OCI-LY7 (cell line): Measurements from ENCODE around the gene TTC39A. TPM values are rescaled to one million over a fixed set of nuclear protein-coding genes. Genes with fewer than 3 reads are reported as not detected.

Source experiments
- BruUV-seq: library from RNA; stranded (reverse); fragments of 400-500 nt; replicated peaks from 2 replicates; lab custom pipeline; 2021; lab: Mats Ljungman, UMichigan
- CTCF ChIA-PET: fragments of 300-600 bp; sonication (Branson Sonifier 250); formaldehyde crosslinking; loops from one replicate; lab custom pipeline; 2022; ENCODE audit warnings: antibody characterized with exemption; ENCODE audit not compliant: unreplicated experiment; lab: Charles Lee
- POLR2A ChIA-PET: fragments of 300-600 bp; sonication (Branson Sonifier 250); formaldehyde crosslinking; loops from one replicate; lab custom pipeline; 2022; ENCODE audit warnings: antibody characterized with exemption; lab: Charles Lee
- DNase-seq: peaks from one replicate; pipeline ENCODE4 v3.0.0-alpha.2; 2015; ENCODE audit warnings: low spot score
- H2AFZ ChIP-seq: fragments of 200-600 bp; sonication (generic), shearing (Covaris generic); 2 replicates; pipeline ENCODE4 v1.6.1; 2014; ENCODE audit warnings: mild to moderate bottlenecking, antibody characterized with exemption, low read length, moderate library complexity
- H3K27ac ChIP-seq: fragments of 200-600 bp; sonication (generic); 2 replicates; pipeline ENCODE4 v1.5.1; 2014; ENCODE audit warnings: mixed run types, low read depth, mild to moderate bottlenecking, moderate library complexity, low read length, inconsistent platforms; ENCODE audit not compliant: poor library complexity, severe bottlenecking
- H3K36me3 ChIP-seq: fragments of 200-600 bp; sonication (generic); 2 replicates; pipeline ENCODE4 v1.6.1; 2014; ENCODE audit warnings: mild to moderate bottlenecking, antibody characterized with exemption, low read length, moderate library complexity, mixed read lengths; ENCODE audit not compliant: insufficient read depth
- H3K4me1 ChIP-seq: fragments of 200-600 bp; sonication (generic); 2 replicates; pipeline ENCODE4 v1.5.1; 2014; ENCODE audit warnings: mild to moderate bottlenecking, low read length; ENCODE audit not compliant: insufficient read depth, poor library complexity, severe bottlenecking
- H3K4me2 ChIP-seq: fragments of 200-600 bp; sonication (generic); 2 replicates; pipeline ENCODE4 v1.6.1; 2014; ENCODE audit warnings: mild to moderate bottlenecking, low read length
- H3K4me3 ChIP-seq: fragments of 200-600 bp; sonication (generic); 2 replicates; pipeline ENCODE4 v1.5.1; 2014; ENCODE audit warnings: mild to moderate bottlenecking, low read depth, low read length; ENCODE audit not compliant: poor library complexity, severe bottlenecking
- H3K79me2 ChIP-seq: fragments of 200-600 bp; sonication (generic); 2 replicates; pipeline ENCODE4 v1.6.1; 2016; ENCODE audit warnings: low read depth, mild to moderate bottlenecking, low read length, moderate library complexity, mixed read lengths; ENCODE audit not compliant: insufficient read depth
- H3K9me2 ChIP-seq: fragments of 200-600 bp; sonication (generic); 2 replicates; pipeline ENCODE4 v1.6.1; 2016; ENCODE audit warnings: mild to moderate bottlenecking, low read length, mixed read lengths; ENCODE audit not compliant: insufficient read depth
- H3K9me3 ChIP-seq: fragments of 200-600 bp; sonication (generic); 2 replicates; pipeline ENCODE4 v1.6.1; 2014; ENCODE audit warnings: mild to moderate bottlenecking, mixed run types, low read length, mixed read lengths
- H4K20me1 ChIP-seq: fragments of 200-600 bp; sonication (generic); 2 replicates; pipeline ENCODE4 v1.6.1; 2014; ENCODE audit warnings: mild to moderate bottlenecking, antibody characterized with exemption, low read length, moderate library complexity, mixed read lengths; ENCODE audit not compliant: insufficient read depth
- EZH2phosphoT487 ChIP-seq: fragments of 200-600 bp; sonication (generic); IDR thresholded peaks from 2 replicates; pipeline ENCODE4 v1.6.1; 2018; ENCODE audit warnings: low read depth, borderline replicate concordance, mild to moderate bottlenecking, mixed run types, antibody characterized with exemption, low read length, moderate library complexity, mixed read lengths
- intact Hi-C: fragments of 100-400 bp; cut with micrococcal nuclease; formaldehyde crosslinking; loops from one replicate; pipeline ENCODE4 v1.10.0; 2022; ENCODE audit not compliant: unreplicated experiment
- total RNA-seq, 2 experiments: library from RNA; depleted of rRNA in 1 of 2; stranded (reverse); fragments of >200 nt in 1 of 2; shearing (Covaris generic) in 1 of 2; gene quantifications; 2 replicates each; pipeline ENCODE4 v1.2.3, GENCODE V29; 2014 to 2022
- TF ChIP-seq, protein P1 (sequence below): fragments of 200-600 bp; sonication (generic); conservative IDR thresholded peaks from 2 replicates; pipeline ENCODE4 v1.5.1; 2014; ENCODE audit warnings: mild to moderate bottlenecking, antibody characterized with exemption, low read length, moderate library complexity, mixed read lengths

The TTC39A gene
- total RNA-seq, 2 experiments from 2014 or later = not detected

DNA sequence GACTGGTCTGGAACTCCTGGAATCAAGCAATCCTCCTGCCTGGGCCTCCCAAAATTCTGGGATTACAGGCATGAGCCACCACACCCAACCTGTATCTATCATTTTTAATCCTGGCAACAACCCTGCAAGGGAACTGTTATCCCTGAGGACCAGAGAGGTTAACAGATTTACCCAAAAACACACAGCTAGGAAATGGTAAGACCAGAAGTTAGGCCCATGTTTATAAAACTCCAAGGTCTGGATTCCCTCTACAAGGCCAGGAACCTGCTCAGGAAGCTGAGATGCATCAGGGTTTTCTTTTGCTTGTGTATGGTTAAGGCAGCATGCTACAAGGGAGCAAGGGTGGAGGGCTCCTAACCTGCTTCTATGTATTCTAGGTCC, 17.8 kb upstream of the TTC39A start:
- ChIA-PET CTCF (no interaction called here), POLR2A (no interaction called here)
- no TSS peak for BruUV-seq
- Histone ChIP-seq H3K79me2 (no peaks in the 10 kb centered on the region), H3K36me3 (no peaks in the 10 kb centered on the region), H3K4me3 (no peak overlapping the region), H3K4me1 (no peaks in the 10 kb centered on the region), H3K4me2 (no peak overlapping the region), H3K9me2 (0 out of 2 replicates have a peak, but pooled peaks cover 2% of the 10 kb centered on the region), H3K9me3 (no peaks in the 10 kb centered on the region), H2AFZ (no peak overlapping the region), H3K27ac (no peak overlapping the region), H4K20me1 (no peaks in the 10 kb centered on the region)
- no peak for DNase-seq
- no peak for TF ChIP-seq EZH2phosphoT487
- TF ChIP-seq, protein P1, sequence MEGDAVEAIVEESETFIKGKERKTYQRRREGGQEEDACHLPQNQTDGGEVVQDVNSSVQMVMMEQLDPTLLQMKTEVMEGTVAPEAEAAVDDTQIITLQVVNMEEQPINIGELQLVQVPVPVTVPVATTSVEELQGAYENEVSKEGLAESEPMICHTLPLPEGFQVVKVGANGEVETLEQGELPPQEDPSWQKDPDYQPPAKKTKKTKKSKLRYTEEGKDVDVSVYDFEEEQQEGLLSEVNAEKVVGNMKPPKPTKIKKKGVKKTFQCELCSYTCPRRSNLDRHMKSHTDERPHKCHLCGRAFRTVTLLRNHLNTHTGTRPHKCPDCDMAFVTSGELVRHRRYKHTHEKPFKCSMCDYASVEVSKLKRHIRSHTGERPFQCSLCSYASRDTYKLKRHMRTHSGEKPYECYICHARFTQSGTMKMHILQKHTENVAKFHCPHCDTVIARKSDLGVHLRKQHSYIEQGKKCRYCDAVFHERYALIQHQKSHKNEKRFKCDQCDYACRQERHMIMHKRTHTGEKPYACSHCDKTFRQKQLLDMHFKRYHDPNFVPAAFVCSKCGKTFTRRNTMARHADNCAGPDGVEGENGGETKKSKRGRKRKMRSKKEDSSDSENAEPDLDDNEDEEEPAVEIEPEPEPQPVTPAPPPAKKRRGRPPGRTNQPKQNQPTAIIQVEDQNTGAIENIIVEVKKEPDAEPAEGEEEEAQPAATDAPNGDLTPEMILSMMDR = no peak
- intact Hi-C loops = loop anchor here (10.0 kb wide), 1 partner anchor 427 kb away; no protein-coding TSS in a partner anchor

DNA sequence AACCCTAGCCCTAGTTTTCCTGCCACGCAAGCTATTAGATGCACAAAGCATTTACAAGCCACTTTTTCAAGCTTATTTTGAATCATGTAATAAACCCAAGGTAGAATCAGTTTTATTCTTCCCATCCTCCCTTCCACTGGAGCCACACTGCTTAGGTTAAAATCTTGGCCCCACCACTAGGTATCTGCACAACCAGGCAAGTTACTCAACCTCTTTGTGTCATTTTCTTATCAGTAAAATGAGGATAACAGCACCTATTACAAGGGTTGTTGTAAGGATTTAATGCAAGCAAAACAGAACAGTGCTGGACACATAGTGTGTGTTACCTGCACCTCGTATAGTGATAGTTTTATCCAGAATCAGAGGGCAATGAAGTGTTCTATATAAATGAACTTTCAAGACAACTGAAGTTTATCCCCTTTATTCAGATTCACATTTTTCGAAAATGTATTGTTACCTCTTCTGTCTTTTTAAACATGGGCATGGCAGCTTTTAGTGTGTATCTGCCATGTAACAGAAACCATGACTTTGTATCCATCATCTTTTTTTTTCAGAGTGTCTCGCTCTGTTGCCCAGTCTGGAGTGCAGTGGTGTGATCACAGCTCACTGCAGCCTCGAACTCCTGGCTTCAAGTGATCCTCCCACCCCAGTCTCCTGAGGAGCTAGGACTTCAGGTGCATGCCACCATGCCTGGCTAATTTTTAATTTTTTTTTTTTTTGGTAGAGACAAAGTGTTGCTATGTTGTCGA, 17.2 kb upstream of the TTC39A start:
- Histone ChIP-seq H3K79me2 (no peaks in the 10 kb centered on the region), H4K20me1 (no peaks in the 10 kb centered on the region), H3K27ac (no peak overlapping the region), H3K4me3 (no peak overlapping the region), H3K4me2 (no peak overlapping the region), H3K4me1 (no peaks in the 10 kb centered on the region), H3K36me3 (no peaks in the 10 kb centered on the region), H3K9me2 (0 out of 2 replicates have a peak, but pooled peaks cover under 1% of the 10 kb centered on the region), H3K9me3 (no peaks in the 10 kb centered on the region), H2AFZ (no peak overlapping the region)
- BruUV-seq = no TSS peak
- POLR2A ChIA-PET = interaction anchor here (0.9 to 1.1 kb wide), 3 partner anchors 11 to 341 kb away, joined by 3 to 4 read pairs (median 3); no protein-coding TSS in a partner anchor
- intact Hi-C loops = loop anchor here (10.0 kb wide), 1 partner anchor 427 kb away; no protein-coding TSS in a partner anchor
- no peak for DNase-seq
- TF ChIP-seq, protein P1 = no peak
- TF ChIP-seq EZH2phosphoT487 = no peak
- CTCF ChIA-PET = no interaction called here
